A673 (cell line): ENCODE measurements around the gene JARID2.

Source experiments
- CTCF ChIP-seq: fragments of 300-800, 200-600 bp; sonication (generic); conservative IDR thresholded peaks from 2 replicates; pipeline ENCODE4 v1.5.1; 2017; ENCODE audit warnings: low read depth, mild to moderate bottlenecking, antibody characterized with exemption, low read length, moderate library complexity, mixed read lengths
- EZH2 ChIP-seq: fragments of 200-600 bp; sonication (generic); IDR thresholded peaks from 2 replicates; pipeline ENCODE4 v1.6.1; 2017; ENCODE audit warnings: borderline replicate concordance, low read depth, mild to moderate bottlenecking, mixed read lengths, antibody characterized with exemption, low read length; ENCODE audit not compliant: poor library complexity, severe bottlenecking

- TF ChIP-seq CTCF (no peak), EZH2 (no peak)
These were observed 171.9 kb downstream of the JARID2 start for GRCh38 chr6:15417811-15418210.
